ENCODE results near the gene TREH.
A peak's percentile ranks its signal among the peaks of the same experiment; 100 is the strongest.

Gene TREH

DNA sequence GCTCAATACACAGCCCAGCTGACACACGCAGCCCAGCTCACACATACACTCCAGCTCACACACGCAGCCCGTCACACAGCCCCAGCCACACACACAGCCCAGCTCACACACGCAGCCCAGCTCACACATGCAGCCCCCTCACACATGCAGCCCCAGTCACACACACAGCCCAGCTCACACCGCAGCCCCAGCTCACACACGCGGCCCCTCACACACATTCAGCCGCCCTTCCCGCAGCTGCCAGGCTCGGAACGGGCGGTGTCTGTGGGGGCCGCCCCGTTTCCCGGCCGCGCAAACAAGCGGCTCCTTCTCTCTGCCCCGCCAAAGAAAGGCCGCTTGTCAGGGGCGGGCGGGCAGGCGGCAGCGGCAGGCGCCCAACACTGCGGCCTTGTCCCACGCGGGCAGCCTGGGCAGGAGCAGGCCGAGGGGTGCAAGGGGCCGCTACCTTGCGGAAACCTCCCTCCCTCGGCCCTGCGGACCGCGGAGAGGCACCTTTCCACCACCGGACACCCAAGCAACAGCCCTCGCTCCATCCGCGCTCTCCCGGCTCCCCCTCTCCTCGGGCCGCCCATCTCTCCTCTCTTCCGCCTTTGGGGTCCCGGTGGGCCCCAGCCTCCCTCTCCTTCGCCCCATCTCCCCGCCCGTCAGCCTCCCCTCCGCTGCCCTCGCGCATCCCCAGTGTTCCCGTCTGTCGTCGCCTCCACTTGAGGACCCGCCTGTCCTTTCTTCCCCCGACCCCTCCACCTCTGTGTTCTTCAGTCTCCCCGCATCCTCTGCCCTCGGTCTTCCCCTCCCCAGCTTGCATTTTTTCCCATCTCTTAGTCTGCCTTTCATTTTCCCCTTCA is 69.8 kb downstream of the TREH start:
- no peak for DNase-seq

GRCh38 chr11:118608360-118609227 is 70.9 kb downstream of the TREH start:
- DNase-seq = no peak

DNA sequence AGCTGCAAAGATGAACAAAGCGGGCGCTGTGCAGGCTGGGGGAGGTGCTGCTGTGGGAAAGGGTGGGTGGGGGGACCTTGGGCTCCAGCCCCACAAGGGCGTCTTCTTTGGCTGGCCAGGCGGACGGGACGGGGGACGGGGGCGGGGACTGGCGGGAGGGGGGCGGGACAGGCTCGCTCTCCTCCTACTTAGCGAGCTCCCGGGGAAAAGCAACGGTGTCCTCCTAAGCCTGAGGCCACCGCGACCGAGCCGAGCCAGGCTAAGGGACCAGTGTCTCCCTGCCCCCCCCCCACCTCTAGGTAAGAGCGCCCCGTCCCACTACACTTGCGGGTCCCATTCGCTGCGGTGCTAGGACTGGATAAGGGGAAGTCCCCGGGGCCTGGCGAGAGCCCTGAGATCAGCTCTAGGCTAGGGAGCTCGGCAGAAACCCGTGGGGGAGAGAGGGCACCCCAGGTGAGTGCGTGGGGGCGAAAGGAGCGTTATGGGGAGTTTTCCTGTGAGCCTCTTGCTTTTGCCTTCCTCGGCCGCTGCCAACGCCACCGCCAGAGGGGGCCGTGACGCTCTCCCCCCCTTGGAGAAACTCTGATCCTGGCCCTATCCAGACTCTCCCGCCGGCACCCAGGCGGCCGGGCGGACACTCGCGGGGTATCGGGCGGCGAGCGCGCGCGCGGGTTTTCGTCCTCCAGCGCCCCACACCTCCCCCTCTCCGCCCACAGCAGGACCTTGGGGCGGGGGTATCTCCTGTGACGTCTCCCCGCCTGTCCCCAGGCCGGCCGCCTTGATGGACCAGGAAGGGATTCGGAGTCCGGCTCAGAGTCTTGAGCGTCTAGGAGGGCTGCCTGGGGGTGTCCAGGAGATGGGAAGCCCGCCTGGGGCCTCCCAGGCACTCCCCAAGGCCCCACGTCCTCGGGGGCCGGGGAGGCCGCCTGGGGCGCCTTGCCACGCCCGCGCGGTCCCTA is 71.8 kb downstream of the TREH start, which contains the start of gene PHLDB1:
PHLDB1 (plus strand) TSS at position 215 of the 959 bp plus-strand sequence. CDS start 6,222 bp downstream, outside the sequence.
- peak; percentile 62 for DNase-seq

All from DMS79 treated with DMSO at 0.1 percent for 48 hours (cell line).